Fibroblast of skin of right biceps (primary cell): ENCODE measurements around the gene ALKAL2.

Experiments used
- DNase-seq: peaks from one replicate; pipeline ENCODE4 v3.0.0-alpha.2; 2013

ALKAL2 gene

DNA sequence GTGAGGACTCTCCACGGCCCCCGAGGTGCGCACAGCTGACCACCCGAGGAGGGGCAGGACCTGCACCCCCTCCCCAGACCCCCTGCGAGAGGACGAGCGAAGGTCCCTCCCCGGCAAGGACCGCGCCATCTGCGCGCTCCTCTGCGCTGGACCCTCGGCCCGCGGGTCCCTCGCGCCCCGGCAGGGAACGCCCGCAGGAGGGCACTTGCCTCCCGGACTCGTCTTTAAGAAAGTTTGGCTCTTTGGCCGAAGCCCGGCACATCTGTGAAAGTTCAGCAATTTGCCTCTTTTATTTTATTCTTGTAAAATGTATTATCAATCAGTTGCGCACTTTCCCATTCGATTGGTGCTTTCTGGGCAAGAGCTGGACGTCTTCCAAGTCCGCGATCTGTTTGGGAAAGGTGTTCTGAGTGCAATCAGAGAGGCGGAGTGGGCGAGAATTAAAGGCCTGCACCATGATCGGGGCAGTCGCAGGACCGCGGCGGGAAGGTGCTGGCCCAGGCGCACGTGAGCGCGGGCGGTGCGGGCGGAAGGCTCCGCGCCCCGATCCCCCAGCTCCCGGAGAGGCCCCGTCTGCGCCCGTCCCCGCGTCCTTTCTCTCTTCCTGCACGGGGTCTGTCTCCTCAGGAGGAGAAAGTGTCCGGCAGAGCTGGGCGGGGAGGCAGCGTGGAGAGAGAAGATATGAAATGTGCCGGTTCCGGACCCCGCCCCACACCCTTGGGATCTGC is 1.6 kb upstream of the ALKAL2 start:
- no peak for DNase-seq

DNA sequence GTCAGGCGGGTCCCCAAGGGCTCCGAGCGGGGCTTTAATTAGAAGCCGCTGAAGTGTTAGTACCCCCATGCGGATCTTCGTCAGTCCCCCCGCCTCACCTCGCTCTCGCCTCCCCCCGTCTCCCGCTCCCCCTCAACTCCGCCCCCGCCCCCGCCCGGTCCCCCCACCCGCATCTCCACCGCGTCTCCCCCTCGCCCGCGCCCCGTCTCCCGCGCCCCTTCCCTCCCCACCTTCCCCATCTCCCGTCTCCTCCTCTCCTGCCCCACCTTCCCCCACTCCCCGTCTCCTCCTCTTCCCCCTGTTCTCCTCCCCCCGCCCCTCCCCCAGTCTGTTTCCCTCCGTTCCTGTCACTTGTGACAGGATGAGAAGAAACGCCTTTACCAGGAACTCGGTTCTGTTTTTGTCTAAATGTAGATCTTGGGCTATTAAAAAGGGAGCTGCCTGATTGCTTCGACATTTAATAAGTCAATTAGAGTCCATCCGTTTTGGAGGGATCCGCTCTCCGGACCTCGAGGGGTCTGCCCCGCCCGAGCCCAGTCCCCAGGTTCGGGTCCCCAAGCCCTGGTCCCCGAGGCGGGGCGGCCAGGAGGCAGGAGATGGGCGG is 969 bp upstream of the ALKAL2 start:
- no peak for DNase-seq

DNA sequence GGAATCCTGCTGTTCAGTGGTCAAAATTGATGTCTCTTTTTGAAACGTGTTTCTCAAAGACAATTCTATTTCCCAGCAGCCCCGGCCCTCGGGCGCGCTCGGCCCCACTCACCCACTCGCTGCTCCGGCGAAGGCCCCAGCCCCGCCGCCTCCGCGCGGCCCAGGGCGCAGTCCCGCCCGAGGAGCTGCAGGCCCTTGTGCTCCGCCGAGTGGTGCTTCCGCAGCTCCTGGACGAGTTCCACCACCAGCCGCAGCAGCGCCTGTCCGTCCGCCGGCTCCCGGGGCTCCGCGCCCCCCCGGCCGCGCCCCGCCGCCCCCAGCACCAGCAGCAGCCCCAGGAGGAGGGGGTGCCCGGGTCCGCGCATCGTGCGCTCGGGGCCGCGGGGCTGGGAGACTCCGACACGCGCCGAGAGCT is 413 bp downstream of the ALKAL2 start:
- peak; percentile 37 for DNase-seq

DNA sequence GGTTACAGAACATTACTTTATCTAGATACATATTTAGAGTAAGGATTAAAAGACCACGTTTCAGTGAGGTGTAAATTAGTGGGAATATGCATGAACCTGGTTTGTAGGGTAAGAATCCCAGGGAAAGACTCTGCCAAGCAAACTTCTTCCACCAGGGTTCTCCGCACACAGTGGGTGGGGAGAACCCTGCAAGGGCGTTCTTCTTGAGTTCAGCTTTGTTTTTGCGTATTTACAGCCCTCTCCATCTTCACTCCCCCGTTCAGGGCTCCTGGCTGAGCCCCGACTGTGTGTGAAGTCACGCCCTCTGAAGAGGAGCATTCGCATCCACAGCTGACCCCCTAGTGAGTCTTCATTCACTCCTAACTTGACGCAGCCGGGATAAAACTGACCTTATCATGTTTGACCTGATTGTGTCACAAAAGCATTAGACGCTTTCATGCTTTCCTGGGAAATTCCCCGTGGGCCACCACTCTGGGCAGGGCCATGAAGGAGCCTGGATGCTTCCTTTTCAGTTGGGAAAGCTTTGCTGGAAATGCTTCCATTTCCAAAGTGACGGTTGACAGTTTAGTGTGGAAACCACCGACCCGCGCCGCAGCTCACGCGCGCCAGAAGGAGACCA is 1.0 kb downstream of the ALKAL2 start:
- DNase-seq: no peak

DNA sequence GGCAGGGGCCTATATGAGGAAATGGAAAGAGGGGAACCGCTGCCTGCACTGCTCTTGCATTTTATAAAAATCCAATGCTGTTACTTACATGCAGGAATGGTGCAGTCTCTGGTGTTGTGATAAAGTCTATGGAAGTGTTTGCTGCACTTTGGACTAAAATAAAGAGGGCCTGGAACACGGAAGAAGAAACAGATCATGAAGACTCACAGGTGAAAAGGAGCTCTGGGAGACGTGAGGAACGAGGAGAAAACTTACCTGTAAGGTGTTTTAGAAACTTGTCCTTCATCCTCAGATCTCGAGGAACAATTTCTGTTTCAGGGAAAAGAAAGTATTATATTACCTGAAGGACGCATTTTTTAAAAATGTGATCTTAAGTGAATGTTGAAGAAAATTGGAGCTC is 1.9 kb downstream of the ALKAL2 start:
- no peak for DNase-seq

DNA sequence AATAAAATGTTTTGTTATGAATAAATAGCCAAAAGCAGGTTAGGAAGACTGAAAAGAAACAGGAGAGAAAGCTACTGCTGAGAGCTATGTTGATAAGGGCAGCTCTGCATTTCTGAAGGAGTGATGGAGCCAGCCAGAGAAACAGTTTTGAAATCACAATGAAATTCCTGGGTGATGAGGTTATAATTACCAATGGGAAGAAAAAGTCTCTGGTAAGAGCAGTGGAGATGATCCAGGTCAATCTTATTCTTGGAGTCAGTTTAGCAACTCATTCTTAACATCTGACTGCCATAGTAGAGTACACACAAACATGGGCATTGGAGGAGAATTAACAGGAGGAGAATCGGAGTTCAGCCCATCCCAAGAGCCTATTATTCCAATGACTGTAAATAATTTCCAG is 2.4 kb downstream of the ALKAL2 start:
- DNase-seq: peak; percentile 69

DNA sequence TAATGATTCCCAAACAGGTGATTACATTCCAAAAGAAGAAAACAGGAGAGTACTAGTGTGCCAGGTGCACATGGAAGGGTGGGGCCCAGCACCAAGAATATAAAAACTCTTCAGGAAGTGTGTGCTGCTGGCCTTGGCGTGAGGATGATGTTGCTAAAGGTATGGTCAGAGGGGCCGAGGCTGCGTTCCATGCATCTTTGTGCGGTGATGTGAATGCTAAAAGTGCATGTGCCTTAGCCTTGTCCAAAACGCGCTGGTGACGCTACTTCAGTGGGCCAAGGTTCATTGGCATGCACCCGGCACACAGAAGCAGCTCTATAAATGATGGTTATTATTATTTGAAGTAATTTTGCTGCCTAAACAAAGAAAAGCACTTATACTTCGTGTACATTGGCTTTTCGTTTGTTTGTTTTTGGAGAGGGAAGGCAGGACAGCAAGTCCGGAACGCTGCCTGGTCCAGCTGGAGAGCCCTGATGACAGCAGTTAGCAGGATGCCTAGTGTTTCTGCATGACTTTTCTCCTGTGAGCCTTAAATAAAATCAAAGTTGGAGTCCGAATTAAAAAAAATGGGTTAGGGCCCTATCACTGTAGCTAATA is 2.9 kb downstream of the ALKAL2 start:
- no peak for DNase-seq

DNA sequence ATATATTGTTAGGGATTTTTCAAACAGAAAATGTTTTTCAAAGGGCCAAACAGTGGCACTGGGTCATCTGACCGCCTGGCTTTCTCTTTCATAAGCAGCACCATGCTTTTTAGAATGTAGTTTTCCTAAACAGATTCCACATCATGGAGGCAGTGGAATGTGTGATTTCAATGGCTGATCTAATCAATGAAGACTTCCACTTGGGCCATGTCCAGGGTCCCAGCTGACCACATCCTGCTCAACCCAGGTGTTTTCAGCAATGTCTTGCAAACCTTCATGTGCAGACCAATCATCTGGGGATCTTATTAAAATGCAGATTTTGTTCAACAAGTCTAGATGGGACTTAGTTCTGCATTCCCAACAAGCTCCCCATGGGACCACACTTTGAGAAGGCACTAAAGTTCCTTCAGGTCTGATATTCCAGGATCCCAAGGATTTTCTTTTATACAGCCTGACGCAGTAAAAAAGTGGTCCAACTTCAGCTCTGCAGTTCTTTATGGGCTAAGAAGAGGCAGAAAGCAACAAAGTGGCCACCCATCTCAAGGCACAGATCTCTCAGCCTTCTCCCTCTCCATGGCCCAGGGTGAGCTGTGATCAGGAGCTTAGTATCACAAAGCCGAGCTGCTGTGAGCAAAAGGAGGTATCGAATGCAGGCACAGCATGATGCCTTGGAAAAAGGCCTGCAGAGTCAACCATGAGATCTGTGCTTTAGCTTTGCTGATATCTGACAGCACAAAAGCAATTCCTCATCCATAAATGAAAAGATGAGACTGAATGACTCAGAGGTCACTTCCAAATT is 3.7 kb downstream of the ALKAL2 start:
- no peak for DNase-seq

DNA sequence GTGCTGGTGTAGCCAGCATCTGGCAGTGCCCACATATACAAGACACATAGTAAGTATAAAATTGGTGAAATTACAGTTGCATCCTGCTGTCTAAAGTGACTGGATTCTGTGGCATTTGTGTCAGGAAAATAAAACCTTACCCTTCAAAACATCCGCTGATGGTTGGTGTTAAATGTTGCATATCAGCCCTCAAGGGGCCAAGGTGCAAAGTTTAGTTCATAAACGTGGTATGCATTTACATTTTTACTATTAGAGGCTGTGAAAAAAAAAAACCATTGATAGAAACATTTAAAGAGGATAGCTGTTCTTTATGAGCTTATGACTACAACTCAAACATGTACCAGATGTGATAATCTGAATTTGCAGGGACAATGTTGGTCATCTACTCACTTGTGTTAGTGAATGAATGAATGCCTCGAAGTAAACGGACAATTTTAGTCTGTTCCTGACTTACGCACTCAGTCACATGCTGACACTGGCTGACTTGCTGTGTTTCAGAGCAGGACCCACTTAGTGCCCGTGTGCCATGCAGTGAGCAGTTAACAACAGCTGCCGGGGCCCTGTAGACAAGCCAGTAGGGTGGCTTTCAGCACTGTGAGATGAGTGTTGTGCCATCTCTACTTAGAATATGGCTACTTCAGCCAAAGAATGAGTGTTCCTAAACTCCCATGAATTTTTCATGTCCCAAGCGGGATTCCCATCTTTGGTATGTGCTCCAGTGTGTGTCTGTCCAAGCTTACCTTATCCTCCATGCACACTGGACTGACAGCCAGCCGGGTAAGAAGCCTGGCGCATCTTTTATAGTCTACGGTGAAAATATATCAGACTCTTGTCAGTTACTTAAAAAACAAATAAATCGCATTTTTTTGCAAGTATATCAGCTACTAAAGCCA is 5.3 kb downstream of the ALKAL2 start:
- DNase-seq: no peak

DNA sequence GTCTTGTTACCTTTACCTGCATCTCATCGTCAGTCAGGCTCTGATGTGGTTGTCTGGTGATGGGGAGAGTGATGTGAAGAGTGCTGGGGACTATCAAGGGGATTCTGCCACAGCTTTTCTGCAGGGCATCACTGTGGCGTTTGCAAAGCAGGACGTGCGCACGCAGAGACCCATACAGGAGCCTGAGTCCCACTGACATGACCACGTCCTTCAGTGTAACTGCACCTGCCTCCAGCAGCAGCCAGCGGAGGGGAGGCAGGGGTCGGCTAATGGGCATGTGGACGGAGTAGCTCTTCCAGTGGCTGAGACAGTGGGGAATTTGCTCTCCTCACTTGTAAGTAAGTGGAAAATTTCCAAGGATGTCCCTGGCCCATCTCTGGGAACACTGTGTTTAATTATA is 6.5 kb downstream of the ALKAL2 start:
- no peak for DNase-seq

DNA sequence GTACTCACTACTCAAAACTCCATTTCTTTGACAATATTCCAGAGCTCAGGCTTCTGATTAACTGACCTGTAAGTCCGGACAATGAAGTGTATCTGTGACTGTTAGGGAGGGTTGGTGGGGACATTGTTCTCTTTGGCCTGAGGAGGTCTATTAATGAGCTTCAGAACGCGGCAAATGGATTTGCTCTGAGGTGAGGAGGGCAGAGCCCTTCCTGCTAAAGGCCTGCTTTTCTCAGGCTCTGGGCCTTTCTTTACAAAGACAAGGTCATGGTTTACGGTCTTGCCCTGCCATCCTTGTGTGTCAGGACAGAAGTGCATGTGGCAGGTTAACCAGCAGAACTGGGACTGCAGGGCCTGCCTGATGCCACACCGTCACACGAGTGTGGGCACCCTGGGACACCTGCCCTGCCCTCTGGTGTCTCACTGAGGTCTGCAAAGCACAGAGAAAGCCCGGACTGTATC is 7.2 kb downstream of the ALKAL2 start:
- no peak for DNase-seq

DNA sequence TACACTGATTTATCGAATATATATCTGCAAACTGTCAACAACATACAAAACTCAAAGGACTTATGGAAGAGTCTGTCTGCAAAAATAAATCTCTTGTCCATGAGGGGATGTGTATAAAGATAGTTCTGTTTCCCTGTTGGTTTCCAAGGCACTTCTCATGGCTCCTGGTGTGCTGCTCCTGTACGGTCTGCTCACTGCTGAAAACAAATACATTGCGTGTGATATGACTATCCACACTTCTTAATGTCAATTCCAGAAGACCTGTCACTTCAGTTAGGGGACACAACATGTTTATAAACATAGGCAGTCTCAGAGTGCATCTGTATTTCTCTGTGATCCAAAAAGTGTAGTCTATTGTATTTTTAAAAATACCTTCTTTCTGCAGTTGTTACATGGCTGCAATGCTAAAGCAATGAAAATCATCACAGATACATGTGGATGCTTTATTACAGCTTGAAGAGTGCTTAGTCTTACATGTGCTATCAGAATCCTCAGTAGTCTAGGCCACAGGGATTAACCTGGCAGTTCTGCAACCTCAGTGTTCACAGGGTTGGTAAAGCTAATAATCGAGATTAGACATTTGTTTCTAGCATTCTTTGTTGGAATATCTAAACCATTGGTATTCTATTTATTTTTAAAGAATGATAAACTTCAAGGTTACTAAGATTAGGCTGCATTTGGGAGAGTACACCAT is 7.8 kb downstream of the ALKAL2 start:
- DNase-seq: no peak

DNA sequence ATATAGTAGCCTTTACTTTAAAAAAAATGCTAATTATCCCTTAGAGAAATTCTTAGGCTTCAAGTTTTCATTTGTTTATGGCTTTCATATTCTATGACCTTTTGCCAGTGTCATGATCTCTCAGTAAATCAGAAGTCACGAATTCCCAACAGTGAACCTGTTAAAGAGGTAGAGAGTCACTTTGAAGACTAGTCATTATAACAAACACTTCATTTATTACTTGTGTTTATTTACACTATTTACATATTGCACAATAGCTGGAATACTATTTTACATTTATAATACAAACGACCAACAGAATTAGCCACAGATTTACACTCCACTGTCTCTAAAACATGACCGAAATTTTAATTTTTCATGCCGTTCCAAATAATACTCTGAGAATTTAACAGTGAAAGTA is 8.5 kb downstream of the ALKAL2 start:
- no peak for DNase-seq

DNA sequence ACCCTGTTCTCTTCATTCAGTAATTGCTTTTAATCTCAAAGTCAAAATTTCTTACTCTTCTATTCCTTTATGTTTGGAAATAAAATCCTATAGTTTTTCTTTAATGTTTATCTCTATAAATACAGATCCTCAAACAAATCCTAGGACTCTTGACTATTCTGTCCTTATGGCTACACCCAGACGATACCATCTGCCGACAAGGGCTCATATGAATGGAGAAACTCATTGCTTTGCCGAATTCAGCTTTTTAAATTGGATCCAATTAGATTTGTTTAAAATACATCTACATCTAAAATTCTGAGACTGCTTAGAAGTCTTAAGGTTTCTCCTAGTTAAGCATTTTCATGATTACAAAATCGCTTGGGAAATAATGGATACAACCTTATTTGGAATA is 9.0 kb downstream of the ALKAL2 start:
- DNase-seq: no peak

DNA sequence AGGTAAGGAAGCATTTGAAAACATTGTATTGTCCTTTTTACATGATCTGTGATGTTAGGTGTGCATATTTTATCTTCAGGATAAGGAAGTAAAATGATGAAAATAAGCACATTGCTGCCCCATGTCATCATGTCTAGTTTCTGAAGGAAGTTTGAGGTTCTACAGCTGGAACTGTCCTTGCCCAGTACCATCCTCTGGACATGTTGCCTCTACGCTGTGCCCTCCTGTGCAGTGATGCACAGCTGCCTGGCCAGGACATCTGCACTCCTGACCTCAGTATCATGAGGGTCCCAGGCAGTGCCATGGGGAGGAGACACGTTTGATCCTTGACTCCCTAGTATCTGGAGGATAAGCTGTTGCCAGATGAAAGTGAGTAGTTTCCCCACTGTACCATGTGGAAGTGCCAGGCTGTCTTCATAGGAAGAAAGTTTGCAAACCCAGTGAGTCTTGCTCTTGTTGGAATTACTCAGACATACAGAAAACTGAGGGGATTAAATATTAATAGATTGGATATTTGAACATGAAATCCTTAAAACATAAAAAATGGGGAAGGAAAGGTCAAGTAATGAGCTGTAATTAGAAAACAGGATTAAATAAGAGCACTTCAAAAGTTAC is 9.5 kb downstream of the ALKAL2 start:
- DNase-seq: no peak

DNA sequence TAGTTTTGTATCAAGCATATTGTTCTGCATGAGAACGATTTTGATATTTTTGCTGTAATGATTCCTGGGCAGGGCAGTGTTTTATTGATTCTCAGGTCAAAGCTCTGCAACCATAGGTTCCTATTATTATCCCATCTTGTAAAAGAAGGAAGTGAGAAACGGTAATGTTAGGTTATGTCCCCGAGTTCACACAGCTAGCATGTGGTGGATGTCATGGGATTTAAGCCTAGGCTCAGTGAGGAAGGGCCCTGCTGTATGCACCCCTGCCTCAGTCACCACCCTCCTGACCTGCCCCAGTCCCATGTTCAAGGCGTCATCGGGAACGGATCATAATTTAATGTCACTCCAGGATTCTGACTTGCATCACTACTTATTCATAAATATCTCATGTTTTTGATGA is 12.4 kb downstream of the ALKAL2 start:
- DNase-seq: no peak

DNA sequence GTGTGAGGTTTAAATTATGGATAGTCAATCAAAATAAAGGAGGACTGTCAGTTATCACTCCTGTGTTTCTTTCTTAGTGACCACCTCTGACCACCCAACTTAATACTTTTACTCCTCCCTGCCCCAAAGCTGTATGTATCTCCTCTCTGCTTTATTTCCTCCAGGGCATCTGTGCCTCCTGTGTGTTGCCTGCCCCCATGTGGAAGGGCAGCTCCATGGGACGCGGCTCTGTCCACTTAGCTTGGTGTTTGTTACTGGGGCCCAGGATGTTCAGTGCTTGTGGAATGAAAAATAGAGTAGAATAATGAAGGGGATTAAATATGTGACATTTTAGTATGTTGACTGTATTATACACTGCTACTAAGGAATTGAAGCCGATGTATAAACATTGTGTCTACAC is 13.4 kb downstream of the ALKAL2 start:
- DNase-seq: no peak

DNA sequence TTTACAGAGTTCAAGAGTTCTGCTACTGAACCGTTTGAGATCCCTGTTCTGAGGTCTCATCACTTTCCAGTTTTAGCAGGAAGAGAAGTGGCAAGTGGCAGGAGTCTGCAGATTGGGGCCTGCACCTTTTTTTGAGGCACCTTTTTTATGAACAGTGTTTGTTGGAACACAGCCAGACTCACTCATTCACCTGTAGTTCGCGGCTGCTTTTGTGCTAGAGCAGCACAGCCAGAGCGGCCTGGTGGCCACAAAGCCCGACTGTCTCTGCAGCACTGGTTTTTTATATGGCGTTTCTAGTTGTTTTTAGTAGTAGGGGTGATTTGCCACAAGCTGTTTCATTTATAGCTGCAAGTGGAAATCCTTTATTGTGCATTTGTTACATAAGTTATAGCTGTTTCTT is 14.6 kb downstream of the ALKAL2 start:
- no peak for DNase-seq

DNA sequence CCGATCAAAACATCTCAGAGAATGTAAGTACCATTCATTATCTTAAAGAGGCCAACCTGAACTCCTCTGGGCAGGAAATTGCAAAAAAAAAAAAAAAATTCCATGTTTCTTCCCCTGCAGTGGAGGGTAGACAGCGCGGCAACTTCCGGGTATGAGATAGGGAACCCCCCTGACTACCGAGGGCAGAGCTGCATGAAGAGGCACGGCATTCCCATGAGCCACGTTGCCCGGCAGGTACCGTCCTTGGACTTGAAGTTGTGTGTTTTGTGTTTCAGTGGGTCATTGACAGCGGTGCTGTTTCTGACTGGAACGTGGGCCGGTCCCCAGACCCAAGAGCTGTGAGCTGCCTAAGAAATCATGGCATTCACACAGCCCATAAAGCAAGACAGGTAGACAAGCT is 16.0 kb downstream of the ALKAL2 start:
- no peak for DNase-seq

DNA sequence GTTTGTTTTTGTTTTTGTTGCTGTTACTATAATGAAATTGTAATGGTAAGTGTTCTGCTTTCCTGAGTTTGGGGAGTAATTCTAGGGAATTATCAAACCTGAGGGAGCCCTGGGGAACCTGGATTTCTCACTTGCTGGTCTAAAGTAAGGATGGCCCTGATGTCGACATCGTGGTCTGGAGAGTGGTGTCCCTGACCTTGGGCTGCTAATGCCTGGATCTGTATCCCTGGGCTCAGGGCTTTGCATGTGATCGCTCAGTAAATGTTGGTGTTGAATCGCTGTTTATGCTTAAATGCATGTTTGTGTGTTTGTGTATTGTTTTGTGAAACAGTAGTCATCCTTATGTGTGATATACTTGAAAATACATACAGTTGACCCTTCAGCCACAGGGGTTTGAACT is 17.0 kb downstream of the ALKAL2 start:
- no peak for DNase-seq
